Endometrial microvascular endothelial cells (primary cell): ENCODE measurements around the gene NDUFB2. TPM values are rescaled to one million over a fixed set of nuclear protein-coding genes. Genes with fewer than 3 reads are reported as not detected.
"Not testable (repeated sequence)": the region's sequence is repeated elsewhere in the genome, so short reads cannot be mapped to it uniquely, and the experiment has no call there.

Experiments
- in situ Hi-C: cut with HindIII; loops from 2 replicates; pipeline ENCODE4 v1.10.0; 2017; ENCODE audit warnings: low sequenced_read_pairs, low pct_unique_long_range_greater_than_20kb; ENCODE audit errors: inconsistent ontology term
- total RNA-seq: library from RNA; depleted of rRNA; stranded (reverse); fragments of >200 nt; gene quantifications from one replicate; pipeline ENCODE4 v1.2.3, GENCODE V29; 2015; ENCODE audit errors: inconsistent ontology term

Gene NDUFB2
- total RNA-seq, 1 donor from 2014 or later, result 522 TPM

DNA sequence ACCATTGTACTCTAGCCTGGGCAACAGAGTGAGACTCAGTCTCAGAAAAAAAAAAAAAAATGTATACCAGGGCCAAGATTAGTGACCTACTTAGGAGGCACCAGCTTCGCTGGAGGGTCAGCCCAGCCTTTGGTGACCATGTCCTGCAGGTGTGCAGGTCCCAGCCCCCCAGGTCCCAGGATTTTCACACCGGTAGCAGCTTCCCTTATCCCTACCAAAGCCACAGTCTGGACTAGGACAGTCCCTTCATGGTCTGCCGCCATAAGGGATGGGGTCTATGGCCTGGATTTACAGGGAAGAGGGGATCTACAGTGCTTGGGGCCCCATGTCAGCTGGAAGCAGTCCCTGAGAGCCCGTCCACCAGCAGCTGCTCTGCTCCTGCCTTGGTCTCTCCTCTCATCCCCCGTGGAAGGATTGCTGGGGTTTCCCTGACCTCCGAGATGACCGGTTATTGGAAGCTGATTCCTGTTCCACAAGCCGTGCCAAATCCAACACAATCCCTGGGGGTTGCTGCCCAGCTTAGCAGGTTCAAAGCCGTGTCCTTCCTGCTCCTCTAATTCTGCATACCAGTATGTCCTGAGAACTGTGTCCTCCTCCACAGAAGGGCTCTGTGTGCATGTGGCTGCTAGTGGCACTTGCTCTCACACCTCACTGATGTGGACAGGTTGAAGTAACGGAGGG, 11.0 kb upstream of the NDUFB2 start:
- in situ Hi-C loops, result no loop called here

DNA sequence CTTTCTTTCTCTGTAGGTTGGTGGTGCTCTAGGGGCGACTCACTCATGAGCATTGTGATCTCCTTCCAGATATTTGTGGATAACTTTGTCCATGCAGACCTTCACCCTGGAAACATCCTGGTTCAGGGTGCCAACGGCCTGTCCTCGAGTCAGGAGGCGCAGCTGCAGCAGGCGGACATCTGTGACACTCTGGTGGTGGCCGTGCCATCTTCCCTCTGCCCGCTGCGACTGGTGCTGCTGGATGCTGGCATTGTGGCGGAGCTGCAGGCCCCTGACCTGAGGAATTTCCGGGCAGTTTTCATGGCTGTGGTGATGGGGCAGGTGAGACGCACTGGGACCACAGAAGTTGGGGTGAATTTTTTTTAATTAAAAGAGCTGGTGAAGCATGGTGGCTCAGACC, 9.6 kb upstream of the NDUFB2 start:
- in situ Hi-C loops, result no loop called here

DNA sequence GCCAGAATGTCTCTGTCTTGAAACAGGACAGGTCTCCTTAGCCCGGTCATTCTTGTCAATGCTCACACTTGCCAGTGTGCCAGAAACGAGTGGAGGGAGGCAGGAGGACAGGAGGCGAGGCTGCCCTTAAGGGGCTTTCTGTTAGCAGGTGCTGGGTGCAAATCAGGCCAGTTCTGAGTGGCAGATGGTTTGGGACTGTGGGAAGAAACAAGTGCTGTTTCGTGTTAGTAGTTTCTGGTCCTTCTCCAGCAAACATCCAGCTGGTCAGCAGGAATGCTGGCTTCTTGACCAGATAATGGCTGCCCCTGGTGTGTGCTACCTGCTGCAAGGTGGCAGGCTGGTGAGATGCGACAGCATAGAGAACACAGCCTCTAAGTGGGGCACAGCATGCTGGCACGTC, 8.2 kb upstream of the NDUFB2 start:
- in situ Hi-C loops, result no loop called here

DNA sequence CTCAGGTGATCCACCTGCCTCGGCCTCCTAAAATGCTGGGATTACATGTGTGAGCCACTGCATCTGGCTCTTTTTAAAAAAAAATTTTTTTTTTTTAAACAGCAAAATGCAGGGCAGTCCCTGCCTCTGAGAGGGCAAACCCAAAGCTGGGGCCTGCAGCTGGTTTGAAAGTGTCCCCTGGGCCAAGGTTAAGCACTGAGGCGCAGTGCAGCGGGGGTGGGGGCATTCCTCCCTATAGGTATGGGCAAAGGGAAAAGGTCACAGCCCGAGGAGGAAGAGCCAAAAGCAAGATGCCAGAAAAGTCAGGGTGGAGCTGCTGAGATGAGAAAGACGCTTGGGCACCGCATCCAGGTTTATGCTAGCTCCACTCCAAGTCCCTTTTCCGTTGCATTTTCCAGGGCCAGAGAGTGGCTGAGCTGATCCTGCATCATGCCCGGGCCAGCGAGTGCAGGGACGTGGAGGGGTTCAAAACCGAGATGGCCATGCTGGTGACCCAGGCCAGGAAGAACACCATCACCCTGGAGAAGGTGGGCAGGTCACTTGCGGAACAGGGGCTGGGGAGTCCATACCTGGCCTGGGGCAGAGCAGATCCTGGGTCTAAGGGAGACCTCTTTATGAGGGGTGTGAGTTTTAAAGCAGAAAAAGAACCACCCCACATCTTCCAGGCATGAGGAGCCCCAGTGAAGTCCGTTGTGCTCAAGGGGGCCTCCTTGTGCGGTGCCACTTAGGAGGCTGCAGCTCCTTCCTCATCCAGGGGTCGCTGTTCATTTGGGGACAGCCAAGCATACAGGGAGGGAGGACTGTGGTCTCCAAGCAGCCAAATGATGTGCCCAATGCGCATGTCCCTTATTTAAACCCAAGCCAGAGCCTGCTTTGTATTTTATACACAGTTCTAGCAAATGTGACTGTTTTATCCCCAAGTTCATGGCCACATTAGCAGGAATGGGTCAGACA, 7.0 kb upstream of the NDUFB2 start:
- in situ Hi-C loops, result no loop called here

DNA sequence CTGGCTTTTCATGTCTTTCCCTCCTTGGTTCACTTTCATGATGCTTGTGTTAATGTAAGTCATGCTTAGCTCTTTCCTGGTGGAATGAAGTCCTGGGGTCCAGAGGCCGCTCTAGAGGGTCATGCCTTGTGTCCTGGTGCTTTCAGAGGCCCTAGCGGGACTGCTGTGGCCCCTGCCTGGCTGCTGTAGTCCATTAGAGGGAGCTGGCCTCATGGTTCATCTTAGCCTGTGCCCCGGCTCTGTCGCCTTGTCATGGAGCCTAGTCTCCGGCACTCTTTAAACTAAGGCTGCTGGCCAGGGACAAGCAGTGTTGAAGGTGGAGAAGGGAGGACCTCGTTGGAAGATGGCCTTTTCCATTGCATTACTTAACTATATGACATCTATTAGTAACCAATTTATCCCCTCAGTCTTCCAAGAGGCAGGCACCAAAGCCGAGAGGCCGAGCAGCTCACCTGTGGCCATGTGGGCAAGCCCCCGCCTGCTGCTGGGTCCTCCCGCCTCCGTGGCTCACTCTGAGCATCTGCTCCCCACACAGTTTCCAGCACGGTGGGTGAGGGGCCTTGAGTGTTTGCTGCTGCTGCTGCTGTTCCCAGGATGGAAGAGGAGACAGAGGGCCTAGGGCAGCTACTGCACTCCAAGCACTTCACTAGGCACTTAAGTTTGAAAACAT, 5.0 kb upstream of the NDUFB2 start:
- in situ Hi-C loops, result no loop called here

DNA sequence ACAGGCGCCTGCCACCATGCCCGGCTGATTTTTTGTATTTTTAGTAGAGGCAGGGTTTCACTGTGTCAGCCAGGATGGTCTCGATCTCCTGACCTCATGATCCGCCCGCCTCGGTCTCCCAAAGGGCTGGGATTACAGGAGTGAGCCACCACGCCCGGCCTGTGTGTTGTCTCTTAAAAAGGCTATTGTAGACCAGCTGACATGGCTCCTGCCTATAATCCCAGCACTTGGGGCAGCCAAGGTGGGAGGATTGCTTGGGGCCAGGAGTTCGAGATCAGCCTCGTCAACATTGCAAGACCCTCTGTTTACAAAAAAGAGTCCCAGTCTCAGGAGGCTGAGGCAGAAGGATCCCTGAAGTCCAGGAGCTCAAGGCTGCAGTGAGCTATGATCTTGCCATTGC, 2.7 kb upstream of the NDUFB2 start:
- in situ Hi-C loops, result not testable (repeated sequence)

DNA sequence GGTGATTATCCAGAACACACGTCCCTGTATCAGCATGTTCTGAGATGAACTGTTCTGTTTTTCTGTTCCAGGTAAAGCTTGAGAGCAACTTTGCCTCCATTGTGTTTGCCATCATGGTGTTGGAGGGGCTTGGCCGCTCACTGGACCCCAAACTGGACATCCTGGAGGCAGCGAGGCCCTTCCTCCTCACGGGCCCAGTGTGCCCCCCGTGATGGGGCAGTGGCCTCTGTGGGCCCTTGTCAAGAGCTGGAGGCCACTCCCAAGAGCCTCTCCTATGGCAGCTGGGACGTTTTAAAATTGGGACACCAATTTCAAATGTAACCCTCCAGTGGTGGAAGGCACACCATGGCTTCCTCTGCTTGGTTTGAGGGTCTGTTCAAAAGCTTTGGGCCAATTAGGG, 1.9 kb upstream of the NDUFB2 start:
- in situ Hi-C loops, result no loop called here

DNA sequence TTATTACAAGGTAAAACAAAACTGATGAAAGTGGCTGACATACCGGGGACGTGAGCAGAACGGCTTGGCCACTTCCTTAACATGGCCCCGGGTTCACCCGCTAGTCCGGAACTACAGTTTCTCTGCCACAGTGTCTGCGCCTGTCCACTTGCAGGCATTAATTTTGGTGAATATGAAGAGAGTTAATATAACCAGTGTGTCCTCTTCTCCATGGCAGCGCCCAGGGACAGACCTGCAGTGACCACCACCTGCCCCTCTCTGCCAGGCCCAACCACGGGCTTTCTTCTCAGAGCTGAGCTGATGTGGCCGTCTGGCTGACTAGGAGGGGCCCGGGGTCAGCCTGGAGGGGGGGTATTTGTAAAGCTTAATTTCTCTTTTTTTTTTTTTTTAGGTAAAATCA, 1.1 kb upstream of the NDUFB2 start:
- in situ Hi-C loops, result no loop called here

DNA sequence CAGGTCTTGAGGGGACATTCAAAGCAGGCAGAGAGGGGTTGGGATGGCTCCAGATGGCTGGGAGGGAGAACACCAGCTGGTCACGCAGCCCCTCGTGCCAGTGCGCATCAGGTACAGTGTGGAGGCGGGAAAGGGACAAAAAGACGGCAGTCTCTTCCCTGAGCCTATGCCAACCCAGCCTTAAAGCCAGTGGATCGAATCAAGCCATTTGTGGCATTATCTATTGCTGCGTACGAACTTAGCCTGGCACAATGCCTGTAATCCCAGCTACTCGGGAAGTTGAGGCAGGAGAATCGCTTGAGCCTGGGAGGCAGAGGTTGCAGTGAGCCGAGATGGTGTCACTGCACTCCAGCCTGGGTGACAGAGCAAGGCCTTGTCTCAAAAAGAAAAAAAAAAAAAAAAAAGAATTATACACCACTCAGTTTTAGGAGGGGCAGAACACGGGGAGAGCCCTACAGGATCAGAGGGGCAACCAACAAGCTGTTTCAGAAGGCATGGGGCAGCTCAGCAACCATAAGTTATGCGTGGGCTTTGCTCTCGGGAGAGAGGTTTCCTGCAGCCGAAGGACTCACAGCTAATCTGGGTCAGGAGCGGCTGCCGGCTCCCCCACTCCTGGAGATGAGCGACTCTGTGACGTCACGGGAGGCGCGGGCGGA, 356 bp upstream of the NDUFB2 start:
- in situ Hi-C loops, result no loop called here

DNA sequence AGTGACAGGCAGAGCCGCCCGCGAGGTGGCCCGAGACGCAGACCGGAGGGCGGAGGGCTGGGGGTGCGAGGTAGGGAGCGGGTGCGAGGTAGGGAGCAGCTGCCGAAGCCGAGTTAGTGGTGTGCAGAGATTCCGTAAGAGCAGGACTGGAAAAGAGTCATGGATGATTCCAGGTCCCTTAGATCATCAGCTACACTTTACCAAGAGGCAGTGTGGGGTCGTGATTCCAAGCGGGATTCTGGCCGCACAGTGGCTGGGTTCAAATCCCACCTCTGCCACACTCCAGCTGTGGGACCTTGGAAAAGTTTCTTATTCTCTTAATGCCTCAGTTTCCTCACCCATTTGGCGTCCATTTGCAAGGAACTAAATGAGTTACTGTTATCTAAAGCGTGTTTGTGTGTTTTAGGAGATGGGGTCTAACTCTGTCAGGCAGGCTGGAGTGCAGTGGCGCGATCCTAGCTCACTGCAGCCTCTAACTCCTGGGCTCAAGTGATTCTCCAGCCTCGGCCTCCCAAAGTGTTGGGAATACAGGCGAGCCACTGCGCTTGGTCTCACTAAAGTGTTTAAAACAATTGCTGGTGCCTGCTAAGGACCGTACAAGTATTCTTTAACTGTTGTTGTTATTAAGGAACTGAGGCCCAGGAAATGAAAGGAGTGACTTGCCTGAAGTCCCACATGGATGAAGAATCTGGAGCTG, 1.1 kb downstream of the NDUFB2 start:
- in situ Hi-C loops, result no loop called here

DNA sequence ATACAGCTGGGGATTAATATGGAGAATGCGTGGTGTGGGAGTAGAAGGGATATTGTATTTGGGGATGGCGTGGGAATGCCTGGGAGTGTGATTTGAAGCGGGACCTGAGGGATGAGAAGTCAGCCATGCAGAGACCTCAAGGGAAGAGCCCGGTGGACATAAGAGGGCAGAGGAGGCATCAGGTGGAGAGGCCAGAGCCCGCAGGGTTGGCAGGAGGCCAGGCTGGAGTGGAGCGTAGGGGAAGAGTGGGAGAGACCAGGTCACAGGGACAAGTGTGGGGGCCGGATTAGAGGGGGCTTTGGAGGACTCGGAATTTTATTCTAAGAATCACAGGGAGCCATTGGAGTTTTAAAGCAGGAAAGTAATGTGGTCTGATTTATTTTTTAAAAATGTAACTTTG, 2.0 kb downstream of the NDUFB2 start:
- in situ Hi-C loops, result no loop called here

DNA sequence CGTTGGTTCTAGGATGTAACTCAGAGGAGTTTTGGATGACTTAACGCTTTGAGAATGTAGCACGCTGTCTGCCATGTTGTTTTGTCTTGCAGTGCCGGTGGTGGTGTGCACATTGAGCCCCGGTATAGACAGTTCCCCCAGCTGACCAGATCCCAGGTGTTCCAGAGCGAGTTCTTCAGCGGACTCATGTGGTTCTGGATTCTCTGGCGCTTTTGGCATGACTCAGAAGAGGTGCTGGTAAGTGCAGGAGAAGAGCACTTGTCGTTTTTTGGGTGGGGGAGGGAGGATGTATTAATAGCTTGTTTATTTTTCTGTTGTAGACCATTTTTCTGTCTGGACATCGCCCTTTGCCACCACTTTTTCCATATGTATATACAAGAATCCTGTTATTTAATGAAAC, 6.3 kb downstream of the NDUFB2 start:
- in situ Hi-C loops, result no loop called here

DNA sequence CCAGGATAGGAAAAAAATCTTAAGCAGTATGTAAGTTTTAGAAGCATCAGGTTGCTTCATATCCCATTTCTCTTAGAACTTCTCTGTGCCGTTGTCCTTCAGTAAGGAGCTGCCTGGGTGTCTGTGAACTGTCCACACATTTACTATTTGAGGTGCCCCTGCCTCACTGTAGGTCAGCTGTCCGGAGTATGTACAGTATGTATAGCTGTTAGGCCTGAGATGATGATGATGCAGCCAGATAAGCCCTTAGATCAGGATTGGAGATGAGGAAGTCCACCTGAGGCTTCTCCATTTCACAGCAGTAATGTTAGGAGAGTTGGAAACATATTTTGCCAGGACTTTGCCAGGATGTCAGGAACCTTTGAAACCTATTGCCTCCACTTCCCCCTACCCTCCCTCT, 7.7 kb downstream of the NDUFB2 start:
- in situ Hi-C loops, result no loop called here

DNA sequence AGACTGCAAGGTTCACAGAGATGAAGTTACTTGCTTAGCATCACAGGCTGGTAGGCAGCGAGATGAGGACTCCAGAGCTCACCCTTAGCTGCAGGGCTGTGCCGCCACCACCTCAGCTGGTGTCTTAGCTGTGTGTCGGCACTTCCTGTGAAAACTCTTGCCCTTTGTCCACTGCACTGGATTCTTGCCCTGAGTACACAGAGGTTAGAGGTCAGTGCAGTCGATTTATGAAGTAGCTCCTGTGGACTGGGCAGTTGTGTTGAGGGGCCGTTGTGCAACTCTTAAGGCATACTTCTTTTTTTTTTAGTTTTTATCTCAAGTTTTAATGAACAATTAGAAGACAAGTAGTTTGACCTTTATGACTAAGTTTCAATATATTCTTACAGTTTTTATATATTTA, 10.6 kb downstream of the NDUFB2 start:
- in situ Hi-C loops, result no loop called here

DNA sequence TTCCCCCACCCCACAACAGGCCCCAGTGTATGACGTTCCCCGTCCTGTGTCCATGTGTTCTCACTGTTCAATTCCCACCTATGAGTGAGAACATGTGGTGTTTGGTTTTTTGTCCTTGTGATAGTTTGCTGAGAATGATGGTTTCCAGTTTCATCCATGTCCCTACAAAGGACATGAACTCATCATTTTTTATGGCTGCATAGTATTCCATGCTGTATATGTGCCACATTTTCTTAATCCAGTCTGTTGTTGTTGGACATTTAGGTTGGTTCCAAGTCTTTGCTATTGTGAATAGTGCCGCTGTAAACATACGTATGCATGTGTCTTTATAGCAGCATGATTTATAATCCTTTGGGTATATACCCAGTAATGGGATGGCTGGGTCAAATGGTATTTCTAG, 12.3 kb downstream of the NDUFB2 start:
- in situ Hi-C loops, result not testable (repeated sequence)

DNA sequence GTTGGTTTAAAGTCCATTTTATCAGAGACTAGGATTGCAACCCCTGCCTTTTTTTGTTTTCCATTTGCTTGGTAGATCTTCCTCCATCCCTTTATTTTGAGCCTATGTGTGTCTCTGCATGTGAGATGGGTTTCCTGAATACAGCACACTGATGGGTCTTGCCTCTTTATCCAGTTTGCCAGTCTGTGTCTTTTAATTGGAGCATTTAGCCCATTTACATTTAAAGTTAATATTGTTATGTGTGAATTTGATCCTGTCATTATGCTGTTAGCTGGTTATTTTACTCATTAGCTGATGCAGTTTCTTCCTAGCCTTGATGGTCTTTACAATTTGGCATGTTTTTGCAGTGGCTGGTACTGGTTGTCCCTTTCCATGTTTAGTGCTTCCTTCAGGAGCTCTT, 15.9 kb downstream of the NDUFB2 start:
- in situ Hi-C loops, result not testable (repeated sequence)

DNA sequence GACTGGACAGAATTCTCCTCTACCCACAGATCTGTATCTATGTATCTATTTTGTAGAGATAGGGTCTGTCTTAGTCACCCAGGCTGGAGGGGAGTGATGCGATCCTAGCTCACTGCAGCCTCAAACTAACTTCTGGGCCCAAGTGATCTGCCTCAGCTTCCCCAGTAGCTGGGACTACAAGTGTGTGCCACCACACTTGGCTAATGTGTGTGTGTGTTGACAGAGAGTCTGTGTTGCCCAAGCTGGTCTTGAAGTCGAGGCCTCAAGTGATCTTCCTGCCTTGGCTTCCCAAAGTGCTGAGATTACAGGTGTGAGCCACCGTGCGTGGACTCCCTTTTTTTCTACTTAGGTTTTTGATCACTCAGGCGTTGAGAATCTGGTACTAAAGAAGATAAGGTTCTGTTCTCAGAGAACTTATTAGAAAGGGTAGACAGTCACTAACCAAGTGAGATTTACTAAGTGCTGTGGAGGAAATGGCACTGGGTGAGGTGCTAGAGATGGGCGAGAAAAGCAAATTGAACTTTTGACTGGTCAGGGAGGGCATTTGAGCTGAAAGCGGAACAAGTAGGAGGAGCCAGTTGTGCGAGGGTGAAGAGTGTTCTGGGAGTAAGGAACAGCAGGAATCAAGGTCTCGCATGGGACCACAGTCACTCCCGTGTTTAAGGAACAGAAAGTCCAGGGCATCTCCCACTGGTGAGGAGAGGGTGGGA, 18.0 kb downstream of the NDUFB2 start:
- in situ Hi-C loops, result no loop called here

DNA sequence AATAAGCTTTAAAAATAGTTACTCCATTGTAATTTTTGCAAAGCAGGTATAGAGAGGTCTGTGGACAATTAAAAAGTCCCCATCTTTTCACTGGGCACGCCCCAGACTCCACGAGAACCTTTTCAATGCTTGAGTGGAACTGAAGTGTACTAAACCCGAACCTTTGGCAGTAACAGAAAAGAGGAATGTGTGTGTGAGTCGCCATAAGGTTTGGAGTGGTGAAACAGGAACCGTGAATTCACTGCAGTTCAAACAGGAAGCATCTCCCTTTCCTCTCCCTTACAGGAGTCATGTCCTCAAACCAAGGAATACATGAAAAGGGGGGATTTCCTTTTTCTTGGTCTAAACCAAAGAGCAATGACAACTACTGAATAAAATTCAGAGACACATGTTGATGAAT, 23.2 kb downstream of the NDUFB2 start:
- in situ Hi-C loops, result no loop called here
